ENCODE results near the gene CSMD2.

DNA sequence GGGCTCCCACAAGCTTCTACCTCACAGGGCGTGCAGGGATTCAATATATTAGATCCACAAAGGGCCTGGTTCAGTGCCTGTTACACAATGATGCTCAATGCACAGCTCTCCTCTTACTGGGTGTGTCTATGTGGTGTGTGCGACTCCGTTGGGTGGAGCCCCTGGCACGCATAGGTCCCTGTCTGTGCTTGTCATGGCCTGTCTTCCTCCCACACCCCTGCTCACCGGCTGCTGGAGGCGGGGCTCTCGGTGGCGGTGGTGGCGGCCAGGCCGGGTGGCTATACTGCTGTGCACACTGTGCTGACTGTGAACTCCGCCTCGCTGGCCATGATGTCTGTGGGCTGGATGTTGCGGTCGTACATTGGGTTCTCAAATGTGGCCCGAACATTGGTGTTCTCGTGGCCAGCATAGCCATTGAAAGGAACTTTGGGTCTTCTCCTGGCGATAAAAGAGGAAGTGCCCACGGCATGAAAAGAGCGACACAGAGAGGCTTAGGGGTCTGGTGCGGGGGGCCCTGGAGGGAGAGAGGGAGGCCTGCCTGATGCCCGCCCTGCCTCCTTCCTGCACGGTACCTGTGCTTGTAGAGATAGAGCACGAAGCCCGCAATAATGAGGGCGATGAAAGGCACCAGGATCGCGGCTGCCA, 645.7 kb downstream of the CSMD2 start:
- TF ChIP-seq, protein P1, sequence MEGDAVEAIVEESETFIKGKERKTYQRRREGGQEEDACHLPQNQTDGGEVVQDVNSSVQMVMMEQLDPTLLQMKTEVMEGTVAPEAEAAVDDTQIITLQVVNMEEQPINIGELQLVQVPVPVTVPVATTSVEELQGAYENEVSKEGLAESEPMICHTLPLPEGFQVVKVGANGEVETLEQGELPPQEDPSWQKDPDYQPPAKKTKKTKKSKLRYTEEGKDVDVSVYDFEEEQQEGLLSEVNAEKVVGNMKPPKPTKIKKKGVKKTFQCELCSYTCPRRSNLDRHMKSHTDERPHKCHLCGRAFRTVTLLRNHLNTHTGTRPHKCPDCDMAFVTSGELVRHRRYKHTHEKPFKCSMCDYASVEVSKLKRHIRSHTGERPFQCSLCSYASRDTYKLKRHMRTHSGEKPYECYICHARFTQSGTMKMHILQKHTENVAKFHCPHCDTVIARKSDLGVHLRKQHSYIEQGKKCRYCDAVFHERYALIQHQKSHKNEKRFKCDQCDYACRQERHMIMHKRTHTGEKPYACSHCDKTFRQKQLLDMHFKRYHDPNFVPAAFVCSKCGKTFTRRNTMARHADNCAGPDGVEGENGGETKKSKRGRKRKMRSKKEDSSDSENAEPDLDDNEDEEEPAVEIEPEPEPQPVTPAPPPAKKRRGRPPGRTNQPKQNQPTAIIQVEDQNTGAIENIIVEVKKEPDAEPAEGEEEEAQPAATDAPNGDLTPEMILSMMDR (IDR thresholded peaks at IDR 0.05), result no peak
- no peak for TF ChIP-seq POLR2A (IDR thresholded peaks at IDR 0.05)
- TF ChIP-seq EP300 (IDR thresholded peaks at IDR 0.05), result no peak

All from upper lobe of left lung (tissue), 4 donors.